ENCODE data around the gene LARGE1.

DNA sequence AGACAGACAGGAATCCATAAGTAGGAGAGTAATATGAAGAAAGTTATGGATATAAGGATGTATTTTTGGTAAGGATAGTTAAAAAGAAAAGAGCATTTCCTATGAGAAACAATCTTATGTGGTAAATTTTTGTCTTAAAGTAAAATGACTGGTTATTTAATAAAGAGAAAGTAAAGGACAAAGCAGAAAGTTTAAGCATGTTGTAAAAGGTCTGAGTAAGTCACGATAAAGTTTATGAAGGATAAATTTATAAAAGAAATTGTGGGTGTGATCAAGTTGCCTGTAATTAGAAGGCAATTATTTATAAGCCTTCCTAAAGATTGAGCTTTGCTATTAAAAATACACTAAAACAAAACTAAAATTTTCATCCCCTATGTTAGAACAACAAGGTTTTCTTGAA lies 547.4 kb downstream of the LARGE1 start:
- TF ChIP-seq, protein P1, sequence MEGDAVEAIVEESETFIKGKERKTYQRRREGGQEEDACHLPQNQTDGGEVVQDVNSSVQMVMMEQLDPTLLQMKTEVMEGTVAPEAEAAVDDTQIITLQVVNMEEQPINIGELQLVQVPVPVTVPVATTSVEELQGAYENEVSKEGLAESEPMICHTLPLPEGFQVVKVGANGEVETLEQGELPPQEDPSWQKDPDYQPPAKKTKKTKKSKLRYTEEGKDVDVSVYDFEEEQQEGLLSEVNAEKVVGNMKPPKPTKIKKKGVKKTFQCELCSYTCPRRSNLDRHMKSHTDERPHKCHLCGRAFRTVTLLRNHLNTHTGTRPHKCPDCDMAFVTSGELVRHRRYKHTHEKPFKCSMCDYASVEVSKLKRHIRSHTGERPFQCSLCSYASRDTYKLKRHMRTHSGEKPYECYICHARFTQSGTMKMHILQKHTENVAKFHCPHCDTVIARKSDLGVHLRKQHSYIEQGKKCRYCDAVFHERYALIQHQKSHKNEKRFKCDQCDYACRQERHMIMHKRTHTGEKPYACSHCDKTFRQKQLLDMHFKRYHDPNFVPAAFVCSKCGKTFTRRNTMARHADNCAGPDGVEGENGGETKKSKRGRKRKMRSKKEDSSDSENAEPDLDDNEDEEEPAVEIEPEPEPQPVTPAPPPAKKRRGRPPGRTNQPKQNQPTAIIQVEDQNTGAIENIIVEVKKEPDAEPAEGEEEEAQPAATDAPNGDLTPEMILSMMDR (IDR thresholded peaks at IDR 0.05): no peak
- no peak for TF ChIP-seq POLR2A (IDR thresholded peaks at IDR 0.05)
- no peak for TF ChIP-seq POLR2AphosphoS5 (IDR thresholded peaks at IDR 0.05)
